GM18517 (cell line): ENCODE data around the gene NOSIP.

Experiments used
- ATAC-seq: cut with Tn5 transposase; IDR thresholded peaks from one replicate; pipeline ENCODE4 v1.9.1; 2021; ENCODE audit warnings: mild to moderate bottlenecking, moderate library complexity; ENCODE audit not compliant: unreplicated experiment

The NOSIP gene

GRCh38 chr19:49595819-49596404, 15.6 kb upstream of the NOSIP start:
- no peak for ATAC-seq

- no peak for ATAC-seq
These were observed 14.8 kb upstream of the NOSIP start for GRCh38 chr19:49594993-49595818.

- no peak for ATAC-seq
These were observed 14.0 kb upstream of the NOSIP start for GRCh38 chr19:49594157-49594992.

DNA sequence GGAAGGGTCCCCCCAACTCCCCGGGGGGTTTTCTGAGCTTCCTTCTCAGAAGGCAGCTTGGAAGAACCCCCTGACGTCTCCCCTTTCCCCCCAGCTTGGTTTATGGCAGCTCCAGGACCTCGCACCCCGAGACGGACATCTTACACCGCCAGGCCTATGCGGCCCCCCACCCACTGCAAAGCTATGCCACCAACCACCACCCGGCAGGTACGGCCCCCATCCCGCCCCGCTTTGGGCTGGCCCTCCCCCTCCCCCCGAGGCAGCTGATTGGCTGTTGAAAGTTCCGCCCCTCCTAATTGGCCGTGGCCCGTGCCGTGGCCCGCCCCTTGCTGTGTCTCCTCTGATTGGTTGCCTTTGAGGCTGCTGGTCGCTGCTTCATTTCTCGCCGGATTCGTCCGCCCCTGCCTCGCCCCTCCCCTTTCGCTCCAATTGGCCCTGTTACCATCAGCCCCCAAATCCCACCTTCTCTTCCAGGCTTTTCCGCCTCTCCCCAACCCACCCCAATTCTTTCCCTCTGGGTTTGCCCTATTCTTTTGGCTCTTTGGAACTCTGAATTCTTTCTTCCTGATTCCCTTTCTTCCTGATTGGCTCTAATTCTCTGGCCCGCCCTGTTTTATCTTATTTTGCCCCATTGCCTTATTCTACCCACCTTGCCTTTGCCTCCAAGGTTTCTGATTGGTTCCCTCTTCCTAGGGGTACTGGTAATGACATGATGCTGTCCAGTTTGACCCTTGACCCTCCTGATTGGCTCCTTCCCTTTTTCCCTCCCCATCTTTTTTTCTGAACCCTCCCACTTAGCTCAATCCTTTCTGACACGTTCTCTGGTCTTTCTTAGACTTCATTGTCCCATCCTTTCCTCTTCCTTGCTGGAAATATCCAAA, 13.1 kb upstream of the NOSIP start:
- no peak for ATAC-seq

DNA sequence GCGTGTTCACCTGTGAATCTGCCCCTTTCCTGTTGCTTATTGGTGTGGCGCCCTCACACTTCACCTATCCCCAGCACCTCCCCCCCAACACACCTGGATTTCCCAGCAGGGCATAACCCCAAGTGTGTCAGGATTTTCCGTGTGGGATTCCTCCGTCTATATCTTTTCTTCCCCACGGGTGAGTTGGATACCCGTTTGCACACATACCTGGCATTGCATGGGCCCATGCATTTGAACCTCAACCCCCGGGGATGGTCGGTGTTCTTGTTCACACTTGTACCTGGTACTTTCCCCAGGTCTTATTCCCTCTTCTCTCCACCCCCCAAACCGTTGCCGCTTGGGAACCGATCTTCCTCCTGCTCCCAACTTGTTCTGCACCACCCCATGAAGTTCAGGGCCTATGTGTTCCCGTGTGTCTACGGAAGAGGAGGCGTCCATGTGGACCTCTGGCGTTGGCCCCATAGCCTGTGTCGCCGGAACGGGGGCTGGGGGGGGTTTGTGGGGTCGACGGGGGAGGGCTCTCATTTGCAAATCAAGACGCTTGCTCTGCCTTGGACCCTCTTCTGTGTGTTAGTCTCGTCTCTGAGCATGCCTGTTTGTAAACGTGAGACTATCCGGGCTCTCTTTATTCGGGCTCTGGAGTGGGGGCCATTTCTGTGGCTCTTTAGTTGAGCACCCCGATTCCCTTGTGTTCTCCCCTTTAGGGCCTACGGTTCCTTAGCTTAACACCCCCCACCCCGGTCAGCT, 12.3 kb upstream of the NOSIP start:
- no peak for ATAC-seq

DNA sequence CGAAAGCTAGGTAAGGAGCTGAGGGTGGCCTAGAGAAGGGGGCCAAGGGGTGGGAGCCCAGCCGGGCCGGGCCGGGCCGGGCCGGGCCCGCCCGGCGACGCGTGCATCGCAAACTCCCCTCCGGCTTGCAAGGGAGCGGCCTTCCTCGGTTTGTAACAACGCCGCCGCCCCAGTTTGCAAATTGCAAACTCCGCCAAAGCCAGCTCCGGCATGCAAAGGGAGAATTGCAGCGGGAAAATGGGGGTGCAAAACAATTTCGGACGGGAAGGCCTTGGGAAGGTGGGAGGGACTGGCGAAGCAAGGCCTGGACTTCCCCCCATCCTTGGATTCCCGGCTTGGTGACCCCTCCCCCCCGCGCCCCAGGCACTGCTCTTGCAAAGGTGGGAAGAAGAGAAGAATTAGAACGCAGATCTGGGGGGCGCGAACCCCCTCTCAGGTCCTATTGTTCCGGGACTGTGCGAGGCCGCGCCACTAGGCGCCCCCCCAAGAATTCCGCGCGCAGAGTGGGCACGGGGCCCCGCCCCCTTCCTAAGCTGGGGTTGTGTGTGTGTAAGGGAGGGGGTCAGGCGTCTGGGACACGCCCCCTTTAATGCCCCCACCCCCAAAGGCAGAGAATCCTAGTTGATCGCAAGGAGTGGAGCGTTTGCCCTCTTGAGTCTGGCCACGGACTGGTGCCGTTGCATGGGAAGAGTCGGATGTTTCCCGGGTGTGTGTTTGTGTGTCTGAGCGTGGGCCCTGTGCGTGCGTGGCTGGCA, 11.6 kb upstream of the NOSIP start:
- ATAC-seq, result no peak

DNA sequence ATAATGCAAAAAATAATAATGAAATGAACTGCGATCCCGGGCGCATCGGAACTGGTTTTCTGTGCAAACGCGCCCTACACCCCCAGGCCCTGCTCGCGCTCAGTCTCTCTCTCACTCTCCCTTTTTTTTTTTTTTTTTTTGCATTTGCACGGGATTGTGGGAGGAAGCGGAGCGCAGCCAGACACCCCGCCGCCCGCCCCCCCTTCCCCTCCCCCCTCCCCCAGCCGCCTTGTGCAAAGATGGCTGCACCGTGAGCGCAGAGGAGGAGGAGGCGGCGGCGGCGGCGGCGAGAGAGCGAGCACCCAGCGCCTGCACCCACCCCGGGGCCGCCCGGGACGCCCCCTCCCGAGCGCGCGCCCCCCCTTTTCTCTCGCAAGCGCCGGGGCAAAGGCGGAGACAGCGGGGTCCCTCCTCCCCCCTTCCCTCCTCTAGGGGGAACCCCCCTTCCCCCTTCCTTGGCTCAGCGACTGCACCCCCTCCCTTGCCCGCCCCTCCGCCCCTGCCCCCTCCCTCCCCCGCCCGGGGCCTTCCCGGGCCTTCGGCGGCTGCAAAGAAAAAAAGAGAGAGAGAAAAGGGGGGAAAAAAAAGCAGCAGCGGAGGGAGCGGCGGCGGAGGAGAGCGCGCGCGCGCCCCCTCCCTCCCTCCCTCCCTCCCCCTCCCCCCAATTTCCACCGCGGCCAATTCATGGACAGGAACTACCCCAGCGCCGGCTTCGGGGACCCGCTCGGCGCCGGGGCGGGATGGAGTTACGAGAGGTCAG, 10.8 kb upstream of the NOSIP start, which contains the start of gene PRR12:
Gene PRR12, plus strand, starts transcription at position 212 of the 760 bp plus-strand sequence. Its CDS starts 473 bp downstream, at position 685.
- ATAC-seq, result no peak

GRCh38 chr19:49590071-49590970, 10.0 kb upstream of the NOSIP start:
- ATAC-seq, result peak; percentile 69

DNA sequence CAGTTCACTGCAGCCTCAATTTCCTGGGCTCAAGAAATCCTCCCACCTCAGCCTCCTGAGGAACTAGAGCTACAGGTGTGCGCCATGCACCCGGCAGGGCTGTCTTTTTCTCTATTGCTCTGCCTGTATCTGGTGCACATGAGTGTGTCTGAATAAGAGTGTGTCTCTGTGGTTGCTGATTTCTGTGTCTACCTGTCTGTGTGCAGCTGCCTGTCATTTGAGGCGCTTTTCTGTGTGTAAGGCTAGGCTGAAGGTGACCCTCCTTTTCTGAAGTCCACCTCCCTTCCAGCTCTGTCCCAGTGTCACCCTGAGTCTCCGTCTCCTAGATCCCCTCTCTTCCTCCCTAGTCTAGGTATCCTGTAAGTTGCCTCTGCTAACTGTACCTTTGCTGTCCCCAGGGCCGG, 9.1 kb upstream of the NOSIP start:
- no peak for ATAC-seq

GRCh38 chr19:49588365-49589122, 8.2 kb upstream of the NOSIP start:
- no peak for ATAC-seq

DNA sequence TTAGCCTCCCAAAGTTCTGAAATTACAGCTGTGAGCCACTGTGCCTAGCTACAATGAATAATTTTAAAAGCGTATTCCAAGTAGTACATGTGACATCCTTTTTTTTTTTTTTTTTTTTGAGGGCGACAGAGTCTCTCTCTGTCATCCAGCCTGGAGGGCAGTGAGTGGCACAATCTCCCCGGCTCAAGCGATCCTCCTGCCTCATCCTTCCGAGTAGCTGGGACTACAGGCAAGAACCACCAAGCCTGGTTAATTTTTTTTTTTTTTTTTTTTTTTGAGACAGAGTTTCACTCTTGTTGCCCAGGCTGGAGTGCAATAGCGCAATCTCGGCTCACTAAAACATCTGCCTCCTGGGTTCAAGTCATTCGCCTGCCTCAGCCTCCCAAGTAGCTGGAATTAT, 6.9 kb upstream of the NOSIP start:
- no peak for ATAC-seq

- ATAC-seq, result no peak
These were observed 4.7 kb upstream of the NOSIP start for GRCh38 chr19:49585023-49585422.

- ATAC-seq, result no peak
These were observed 2.9 kb upstream of the NOSIP start for GRCh38 chr19:49583239-49583638.

- ATAC-seq, result no peak
These were observed 702 bp upstream of the NOSIP start, which contains the start of gene PRRG2 for GRCh38 chr19:49581007-49581508. TSS of gene PRRG2 (plus strand) at chr19:49581316. CDS start at chr19:49583220, 1,904 bp downstream.

DNA sequence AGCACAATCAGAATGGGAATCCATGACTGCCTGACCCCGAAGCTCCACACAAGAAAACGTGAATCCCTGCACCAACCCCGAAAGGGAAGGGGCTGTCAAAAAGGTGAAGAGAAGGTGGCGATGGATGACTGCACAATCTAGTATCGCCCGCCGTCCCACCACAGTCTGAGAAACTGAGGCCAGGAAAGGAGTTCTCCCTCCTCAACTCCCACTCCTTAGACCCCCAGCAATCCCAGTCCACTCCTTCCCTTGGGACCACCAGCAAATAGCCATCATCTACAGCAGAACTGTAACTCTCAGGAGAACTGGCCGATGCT, 451 bp downstream of the NOSIP start:
- ATAC-seq, result no peak

- no peak for ATAC-seq
These were observed 1.2 kb downstream of the NOSIP start for GRCh38 chr19:49579193-49579592.
